NCI-H1105 treated with DMSO at 0.1 percent for 48 hours (cell line): ENCODE data around the gene CACNA2D1.

ENCODE experiments used
- DNase-seq: peaks from one replicate; lab custom pipeline; 2025; lab: John Stamatoyannopoulos, UW

The CACNA2D1 gene

DNA sequence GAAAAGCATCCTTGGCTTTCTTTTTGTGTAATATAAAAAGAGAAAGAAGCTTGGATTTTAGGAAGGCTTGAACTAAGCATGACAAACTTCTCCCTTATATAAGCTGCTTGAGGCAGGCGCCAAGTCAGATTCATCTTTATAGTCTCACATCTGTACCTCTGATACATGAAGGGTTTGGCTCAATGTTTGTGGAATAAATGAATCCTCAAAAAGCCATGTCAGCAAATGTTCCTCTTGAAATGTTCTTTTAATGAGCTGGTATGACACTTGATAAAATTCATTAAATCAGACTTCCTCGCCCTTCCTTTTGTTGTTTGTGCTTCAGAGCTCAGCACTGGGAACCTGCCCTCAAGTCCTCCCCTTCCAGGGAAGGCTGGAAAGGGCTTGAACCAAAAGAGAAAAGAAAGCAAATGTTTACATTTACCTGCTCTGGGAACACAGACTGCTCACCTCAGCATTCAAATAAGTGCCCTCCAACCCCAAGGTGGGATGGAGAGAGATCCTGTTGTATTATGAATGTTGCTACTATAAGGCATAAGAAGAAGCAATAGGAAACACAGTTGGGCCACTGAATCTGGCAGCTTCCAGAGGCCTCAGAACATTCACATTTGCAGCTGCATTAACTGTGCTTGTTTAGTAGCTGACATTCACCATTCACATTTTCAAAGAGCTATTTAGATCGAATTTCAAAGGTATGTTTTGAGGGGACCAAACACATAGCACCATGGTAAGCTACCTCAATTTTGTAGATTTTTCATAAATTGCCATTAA lies 212.6 kb downstream of the CACNA2D1 start:
- DNase-seq = peak; percentile 78

GRCh38 chr7:82229164-82229563 lies 214.4 kb downstream of the CACNA2D1 start:
- DNase-seq = no peak

GRCh38 chr7:82226191-82226590 lies 217.4 kb downstream of the CACNA2D1 start:
- no peak for DNase-seq

DNA sequence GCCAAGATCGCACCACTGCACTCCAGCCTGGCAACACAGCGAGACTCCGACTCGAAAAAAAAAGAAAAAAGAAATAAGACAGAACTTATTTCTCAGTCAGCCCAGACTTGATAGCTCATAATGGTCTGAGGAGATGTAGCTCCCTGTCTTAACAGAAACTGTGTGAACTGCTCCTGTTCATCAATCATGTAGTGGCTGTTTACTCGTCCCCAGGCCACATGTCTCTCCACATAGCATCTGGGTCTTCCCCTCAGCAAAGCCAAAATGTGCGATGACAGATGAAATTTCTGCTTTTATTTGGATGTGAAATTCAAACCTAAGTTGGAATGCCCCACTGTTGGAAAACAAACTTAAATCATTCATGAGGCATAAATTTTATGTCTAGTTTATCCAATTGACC lies 219.0 kb downstream of the CACNA2D1 start:
- no peak for DNase-seq

DNA sequence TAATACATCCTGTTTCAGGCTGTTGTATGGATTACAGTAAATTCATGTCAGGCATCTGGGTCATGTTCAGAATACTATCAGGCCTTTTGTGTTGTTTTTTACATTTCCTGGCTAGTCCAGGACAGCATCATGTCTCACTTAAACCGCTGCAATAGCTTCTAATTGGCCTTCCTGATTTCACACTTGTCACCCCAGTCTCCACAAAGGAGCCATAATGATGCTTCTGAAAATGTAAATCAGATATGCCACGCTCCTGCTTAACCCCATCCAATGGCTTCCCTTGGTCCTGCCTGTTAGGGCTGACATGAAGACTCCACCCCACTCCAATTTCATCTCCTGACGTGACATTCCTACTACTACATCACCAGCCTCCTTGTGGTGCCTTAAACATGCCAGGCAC lies 220.0 kb downstream of the CACNA2D1 start:
- no peak for DNase-seq

- DNase-seq = no peak
Measured at GRCh38 chr7:82221152-82221674, 222.4 kb downstream of the CACNA2D1 start.

- DNase-seq = no peak
Measured at GRCh38 chr7:82212466-82212865, 231.1 kb downstream of the CACNA2D1 start.

DNA sequence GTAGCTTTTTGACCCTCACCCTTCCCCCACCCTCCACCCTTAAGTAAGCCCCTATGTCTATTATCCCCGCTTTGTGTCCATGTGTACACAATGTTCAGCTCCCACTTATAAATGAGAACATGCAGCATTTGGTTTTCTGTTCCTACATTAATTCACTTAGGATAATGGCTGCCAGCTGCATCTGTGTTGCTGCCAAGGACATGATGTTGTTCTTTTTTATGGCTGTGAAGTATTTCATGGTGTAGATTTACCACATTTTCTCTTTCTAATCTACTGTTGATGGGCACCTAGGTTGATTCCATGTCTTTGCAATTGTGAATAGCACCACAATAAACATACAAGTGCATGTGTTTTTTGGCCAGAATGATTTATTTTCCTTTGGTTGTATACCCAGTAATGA lies 232.2 kb downstream of the CACNA2D1 start:
- DNase-seq = no peak

DNA sequence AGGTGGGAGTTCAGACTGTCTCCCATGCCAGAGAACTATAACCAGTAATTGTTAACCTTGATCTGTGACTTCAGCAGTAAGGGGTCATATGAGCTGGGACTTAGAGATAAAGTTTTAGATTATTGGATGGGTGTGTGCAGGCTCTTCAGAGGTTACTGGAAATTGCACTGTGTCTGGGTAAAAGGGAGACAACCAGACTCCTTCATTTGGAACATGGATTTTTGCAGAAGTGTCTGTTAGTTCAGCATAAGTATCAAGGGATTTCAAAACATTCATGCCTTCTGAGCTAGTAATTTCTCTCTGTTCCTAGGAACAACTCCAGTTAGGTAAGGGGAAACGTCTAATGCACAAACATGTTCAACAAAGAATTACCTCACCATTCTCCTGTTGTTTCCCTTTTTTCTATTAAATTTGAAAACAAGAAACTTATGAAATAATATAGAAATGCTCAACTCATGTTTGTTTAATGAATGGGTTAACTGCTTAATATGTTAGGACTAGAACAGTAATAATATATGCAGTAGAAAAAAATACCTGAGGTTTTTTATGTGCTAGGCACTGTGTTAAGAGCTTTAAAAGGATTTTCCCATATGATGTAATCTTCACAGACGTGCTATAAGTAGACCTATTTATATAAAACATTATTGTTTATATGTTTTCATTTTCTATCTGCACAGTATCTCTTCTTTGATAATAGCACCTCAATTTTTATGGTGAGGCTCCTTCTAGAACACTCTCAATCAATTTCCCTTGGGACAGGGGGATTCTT lies 233.0 kb downstream of the CACNA2D1 start:
- DNase-seq = no peak

- no peak for DNase-seq
Measured at GRCh38 chr7:82209179-82209747, 234.3 kb downstream of the CACNA2D1 start.

DNA sequence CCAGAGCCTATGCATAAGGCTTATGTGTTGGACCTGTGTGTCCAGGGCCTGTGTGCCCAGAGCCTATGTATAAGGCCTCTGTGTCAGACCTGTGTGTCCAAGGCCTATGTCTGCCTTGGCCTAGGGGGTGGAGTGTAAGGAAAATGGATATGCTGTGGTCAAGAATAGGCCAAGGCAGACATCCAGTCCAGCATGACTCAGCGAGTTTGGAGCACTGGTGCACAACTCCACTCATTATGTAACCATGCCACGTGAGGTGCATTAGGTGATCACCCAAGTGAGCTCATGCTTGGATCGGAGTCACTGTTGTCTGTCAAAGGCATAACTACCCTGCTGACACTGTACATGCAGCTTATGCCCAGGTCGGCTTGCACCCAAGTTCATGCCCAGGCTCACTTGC lies 238.9 kb downstream of the CACNA2D1 start:
- no peak for DNase-seq

GRCh38 chr7:82202965-82203364 lies 240.6 kb downstream of the CACNA2D1 start:
- DNase-seq = no peak

- DNase-seq = no peak
Measured at GRCh38 chr7:82202107-82202506, 241.5 kb downstream of the CACNA2D1 start.

DNA sequence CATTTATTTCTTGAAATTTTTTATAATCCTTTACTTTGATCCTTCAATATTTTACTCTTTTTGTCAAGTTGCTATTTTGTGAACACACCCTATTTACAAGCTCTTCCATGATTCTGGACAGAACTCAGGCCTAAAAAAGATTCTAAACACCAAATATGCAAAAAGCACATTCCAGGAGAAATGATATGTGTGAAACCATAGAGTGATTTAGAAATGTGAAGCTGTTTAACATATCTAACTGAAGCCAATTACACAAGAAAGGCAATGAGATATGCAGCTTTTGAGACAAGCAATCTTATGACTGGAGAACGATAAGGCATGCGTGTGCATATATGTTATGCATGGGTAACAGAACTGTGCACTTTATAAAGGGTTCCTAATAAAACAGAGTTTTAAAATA lies 243.0 kb downstream of the CACNA2D1 start:
- no peak for DNase-seq

- no peak for DNase-seq
Measured at GRCh38 chr7:82194016-82194643, 249.4 kb downstream of the CACNA2D1 start.

DNA sequence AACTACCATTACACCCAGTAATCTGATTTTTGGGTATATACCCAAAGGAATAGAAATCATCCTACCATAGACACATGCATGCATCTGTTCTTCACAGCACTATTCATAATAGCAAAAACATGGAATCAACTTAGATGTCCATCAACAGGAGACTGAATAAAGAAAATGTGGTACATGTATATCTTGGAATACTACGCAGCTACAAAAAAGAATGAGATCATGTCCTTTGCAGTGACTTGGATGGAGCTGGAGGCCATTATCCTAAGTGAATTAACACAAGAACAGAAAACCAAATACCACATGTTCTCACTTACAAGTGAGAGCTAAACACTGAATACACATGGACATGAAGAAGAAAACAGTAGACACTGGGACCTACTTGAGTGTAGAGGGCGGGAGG lies 254.9 kb downstream of the CACNA2D1 start:
- DNase-seq = no peak

DNA sequence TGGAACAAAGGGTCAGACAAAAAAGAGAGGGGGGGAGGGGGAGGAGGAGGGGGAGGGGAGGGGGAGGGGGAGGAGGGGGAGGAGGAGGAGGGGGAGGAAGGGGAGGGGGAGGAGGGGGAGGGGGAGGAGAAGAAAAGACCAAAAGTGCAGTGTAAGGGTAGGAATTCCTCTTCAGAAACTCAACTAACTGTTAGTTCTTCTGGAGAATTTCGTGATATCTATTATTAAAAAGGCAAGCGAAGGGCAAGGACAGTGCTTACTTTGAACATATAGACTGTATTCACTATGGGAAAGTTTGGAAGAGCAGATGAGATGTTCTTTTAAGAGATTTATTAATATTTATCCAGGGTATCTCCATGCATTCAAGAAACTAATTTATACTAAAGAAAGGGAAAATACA lies 258.1 kb downstream of the CACNA2D1 start:
- no peak for DNase-seq

DNA sequence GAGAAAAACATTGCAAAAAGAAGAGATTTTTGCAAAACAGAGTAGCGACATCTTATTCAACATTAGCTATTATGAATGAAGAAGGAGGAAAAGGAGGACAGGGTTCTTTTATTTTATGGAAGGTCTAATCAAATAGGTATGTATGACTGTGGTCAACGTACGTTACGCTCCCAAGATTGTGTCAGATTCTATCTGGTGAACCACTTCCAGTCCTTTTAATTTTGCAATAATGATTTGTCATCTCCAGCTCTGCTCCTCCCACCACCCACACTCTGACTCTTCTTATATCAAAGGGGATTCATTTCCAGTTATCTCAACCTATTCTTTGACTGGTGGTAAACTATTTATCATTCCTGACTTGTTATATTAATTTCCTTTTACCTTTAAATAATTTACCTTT lies 259.9 kb downstream of the CACNA2D1 start:
- no peak for DNase-seq

- DNase-seq = no peak
Measured at GRCh38 chr7:82179311-82179710, 264.3 kb downstream of the CACNA2D1 start.

DNA sequence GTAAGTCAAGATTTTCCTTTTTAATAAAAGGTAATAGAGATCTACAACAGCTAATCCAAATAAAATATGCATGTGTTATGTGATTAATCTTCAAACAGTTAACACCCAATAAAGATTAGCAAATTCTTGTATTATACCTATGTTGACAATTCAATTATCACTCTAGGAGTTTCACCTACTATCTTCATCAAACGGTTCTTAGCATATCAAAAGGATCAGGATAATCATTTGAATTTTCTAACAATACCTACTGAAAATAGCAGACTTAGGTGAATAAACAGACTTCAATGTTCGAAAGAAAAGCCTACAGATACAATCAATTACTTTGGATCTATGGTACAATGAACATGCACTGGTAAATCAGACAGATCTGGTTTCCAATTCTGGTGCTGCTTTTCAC lies 268.3 kb downstream of the CACNA2D1 start:
- DNase-seq = no peak

- no peak for DNase-seq
Measured at GRCh38 chr7:82173400-82174021, 270.1 kb downstream of the CACNA2D1 start.

DNA sequence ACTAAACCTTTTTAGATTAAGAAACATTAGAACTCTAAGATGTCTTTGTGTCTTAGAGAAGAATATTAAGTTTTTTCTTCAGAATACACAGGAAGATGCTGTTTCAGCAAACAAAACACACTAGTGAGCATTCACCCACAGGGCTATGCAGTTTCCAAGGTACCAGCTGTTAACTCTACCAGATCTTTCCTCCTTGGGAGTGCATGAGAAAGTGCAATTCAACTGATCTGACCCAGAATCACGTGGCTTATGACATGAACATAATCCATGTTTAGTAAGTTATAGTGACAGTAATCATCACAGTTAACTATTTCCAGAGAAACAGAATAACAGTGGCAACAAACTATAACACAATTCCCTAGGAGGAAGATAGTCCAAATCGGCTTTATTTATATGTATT lies 270.7 kb downstream of the CACNA2D1 start:
- DNase-seq = no peak
